Fibroblast of peridontal ligament (primary cell): ENCODE results near the gene PI4KA.
"Not testable (repeated sequence)": the region's sequence is repeated elsewhere in the genome, so short reads cannot be mapped to it uniquely, and the experiment has no call there.

ENCODE experiments used
- DNase-seq: peaks from one replicate; pipeline ENCODE4 v3.0.0-alpha.2; 2010; ENCODE audit errors: extremely low read depth

The PI4KA gene

GRCh38 chr22:20725987-20726558 lies 132.5 kb downstream of the PI4KA start:
- DNase-seq: peak; percentile 19

GRCh38 chr22:20724676-20725454 lies 133.7 kb downstream of the PI4KA start:
- DNase-seq: no peak

- DNase-seq: no peak
Measured at GRCh38 chr22:20721409-20722218, 137.0 kb downstream of the PI4KA start.

- no peak for DNase-seq
Measured at GRCh38 chr22:20720692-20721408, 137.8 kb downstream of the PI4KA start.

GRCh38 chr22:20718727-20719126 lies 139.9 kb downstream of the PI4KA start:
- DNase-seq: not testable (repeated sequence)

- not testable (repeated sequence) for DNase-seq
Measured at GRCh38 chr22:20717981-20718380, 140.6 kb downstream of the PI4KA start.

- DNase-seq: not testable (repeated sequence)
Measured at GRCh38 chr22:20717213-20717866, 141.3 kb downstream of the PI4KA start.

- not testable (repeated sequence) for DNase-seq
Measured at GRCh38 chr22:20713116-20713515, 145.5 kb downstream of the PI4KA start.

- not testable (repeated sequence) for DNase-seq
Measured at GRCh38 chr22:20709966-20710365, 148.6 kb downstream of the PI4KA start.

GRCh38 chr22:20707549-20708118 lies 151.0 kb downstream of the PI4KA start:
- DNase-seq: not testable (repeated sequence)

GRCh38 chr22:20703816-20704609 lies 154.6 kb downstream of the PI4KA start:
- not testable (repeated sequence) for DNase-seq

- DNase-seq: not testable (repeated sequence)
Measured at GRCh38 chr22:20703414-20703806, 155.2 kb downstream of the PI4KA start.

GRCh38 chr22:20702546-20703413 lies 155.8 kb downstream of the PI4KA start:
- DNase-seq: peak; percentile 87

- DNase-seq: not testable (repeated sequence)
Measured at GRCh38 chr22:20702175-20702545, 156.5 kb downstream of the PI4KA start.

GRCh38 chr22:20701680-20702136 lies 156.9 kb downstream of the PI4KA start:
- not testable (repeated sequence) for DNase-seq

GRCh38 chr22:20700347-20700746 lies 158.3 kb downstream of the PI4KA start:
- not testable (repeated sequence) for DNase-seq

GRCh38 chr22:20699856-20700255 lies 158.8 kb downstream of the PI4KA start:
- not testable (repeated sequence) for DNase-seq

GRCh38 chr22:20697481-20698113 lies 161.0 kb downstream of the PI4KA start:
- peak; percentile 77 for DNase-seq
